Jurkat, Clone E6-1 (cell line): ENCODE data around the gene LDB3.
"Not testable (repeated sequence)": the region's sequence is repeated elsewhere in the genome, so short reads cannot be mapped to it uniquely, and the experiment has no call there.

ENCODE experiments used
- DNase-seq: peaks from one replicate; pipeline ENCODE4 v3.0.0-alpha.2; 2011; ENCODE audit warnings: low read depth, low spot score
- H3K4me3 ChIP-seq: 2 replicates; pipeline ENCODE4 v1.5.1; 2011; ENCODE audit warnings: mild to moderate bottlenecking, low read length, control low read depth, moderate library complexity

LDB3 gene

DNA sequence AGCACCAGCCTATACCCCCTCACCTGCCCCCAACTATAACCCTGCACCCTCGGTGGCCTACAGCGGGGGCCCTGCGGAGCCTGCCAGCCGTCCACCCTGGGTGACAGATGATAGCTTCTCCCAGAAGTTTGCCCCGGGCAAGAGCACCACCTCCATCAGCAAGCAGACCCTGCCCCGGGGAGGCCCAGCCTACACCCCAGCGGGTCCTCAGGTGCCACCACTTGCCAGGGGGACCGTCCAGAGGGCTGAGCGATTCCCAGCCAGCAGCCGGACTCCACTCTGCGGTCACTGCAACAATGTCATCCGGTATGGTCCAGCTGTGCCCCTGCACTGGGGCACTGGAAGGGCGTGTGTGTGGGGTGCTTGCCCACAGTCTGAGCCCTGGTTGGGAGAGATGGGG, 48.2 kb downstream of the LDB3 start:
- no peak overlapping the region for H3K4me3 ChIP-seq
- DNase-seq = no peak

DNA sequence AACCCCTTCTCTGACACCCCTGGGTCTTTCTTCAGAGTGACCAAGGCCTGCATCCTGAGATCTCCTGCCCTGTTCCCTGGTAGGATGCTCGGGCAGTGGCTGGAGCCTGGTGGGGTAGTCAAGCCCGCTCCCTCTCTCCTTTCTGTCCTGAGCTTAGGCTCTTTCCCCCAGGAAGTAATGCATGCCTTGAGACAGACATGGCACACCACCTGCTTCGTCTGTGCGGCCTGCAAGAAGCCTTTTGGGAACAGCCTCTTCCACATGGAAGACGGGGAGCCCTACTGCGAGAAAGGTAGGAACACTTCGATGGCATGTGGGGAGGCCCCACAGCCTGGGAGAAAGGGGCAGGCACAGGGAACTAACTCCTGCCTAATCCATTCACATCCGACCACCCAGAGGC, 50.2 kb downstream of the LDB3 start:
- DNase-seq = no peak
- H3K4me3 ChIP-seq = no peak overlapping the region

DNA sequence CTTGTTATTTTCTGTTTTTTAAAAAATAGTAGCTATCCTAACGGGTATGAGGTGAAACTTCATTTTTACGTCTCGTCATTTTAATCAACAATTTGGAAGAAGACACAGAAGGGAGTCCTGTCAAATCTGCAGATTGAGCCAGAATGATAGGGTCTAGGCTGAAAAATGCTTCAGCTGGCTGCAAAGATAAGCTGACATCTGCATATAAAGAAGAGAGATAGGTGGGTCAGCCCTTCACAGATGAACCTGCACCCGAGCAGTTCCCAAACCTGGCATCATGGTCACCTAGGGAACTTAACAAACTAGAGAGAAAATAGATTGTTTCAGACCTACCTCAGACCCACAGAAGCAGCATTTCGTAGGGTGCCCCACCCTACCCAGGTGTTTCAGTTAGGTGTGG, 52.9 kb downstream of the LDB3 start:
- H3K4me3 ChIP-seq = no peak overlapping the region
- no peak for DNase-seq

DNA sequence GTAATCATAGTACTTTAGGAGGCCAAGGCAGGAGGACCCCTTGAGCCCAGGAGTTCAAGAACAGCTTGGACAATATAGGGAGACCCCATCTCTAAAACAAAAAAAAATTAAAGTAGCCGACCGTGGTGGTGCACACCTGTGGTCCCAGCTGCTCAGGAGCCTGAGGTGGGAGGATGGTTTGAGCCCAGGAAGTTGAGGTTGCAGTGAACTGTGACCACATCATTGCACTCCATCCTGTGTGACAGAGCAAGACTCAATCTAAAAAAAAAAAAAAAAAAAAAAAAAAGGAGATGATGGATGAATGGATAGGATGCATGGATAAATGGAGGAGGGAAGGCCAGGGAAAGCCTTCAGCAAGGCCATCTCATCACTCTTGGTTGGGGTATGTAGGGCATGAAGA, 54.7 kb downstream of the LDB3 start:
- H3K4me3 ChIP-seq = no peak overlapping the region
- peak; percentile 64 for DNase-seq

DNA sequence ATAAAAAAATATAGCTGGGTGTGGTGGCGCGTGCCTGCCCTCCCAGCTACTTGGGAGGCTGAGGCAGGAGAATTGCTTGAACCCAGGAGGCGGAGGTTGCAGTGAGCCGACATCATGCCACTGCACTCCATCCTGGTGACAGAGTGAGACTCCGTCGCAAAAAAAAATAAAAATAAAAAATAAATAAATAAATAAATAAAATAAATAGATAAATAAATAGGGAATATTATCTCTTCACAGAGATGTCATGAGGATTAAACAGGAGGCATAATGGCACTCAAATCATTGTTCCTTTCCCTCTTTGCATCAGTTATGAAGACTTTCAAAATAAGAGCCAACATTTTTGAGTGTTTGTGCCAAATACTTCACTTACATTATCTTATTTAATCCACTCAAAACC, 56.1 kb downstream of the LDB3 start:
- no peak for DNase-seq
- no peak overlapping the region for H3K4me3 ChIP-seq

DNA sequence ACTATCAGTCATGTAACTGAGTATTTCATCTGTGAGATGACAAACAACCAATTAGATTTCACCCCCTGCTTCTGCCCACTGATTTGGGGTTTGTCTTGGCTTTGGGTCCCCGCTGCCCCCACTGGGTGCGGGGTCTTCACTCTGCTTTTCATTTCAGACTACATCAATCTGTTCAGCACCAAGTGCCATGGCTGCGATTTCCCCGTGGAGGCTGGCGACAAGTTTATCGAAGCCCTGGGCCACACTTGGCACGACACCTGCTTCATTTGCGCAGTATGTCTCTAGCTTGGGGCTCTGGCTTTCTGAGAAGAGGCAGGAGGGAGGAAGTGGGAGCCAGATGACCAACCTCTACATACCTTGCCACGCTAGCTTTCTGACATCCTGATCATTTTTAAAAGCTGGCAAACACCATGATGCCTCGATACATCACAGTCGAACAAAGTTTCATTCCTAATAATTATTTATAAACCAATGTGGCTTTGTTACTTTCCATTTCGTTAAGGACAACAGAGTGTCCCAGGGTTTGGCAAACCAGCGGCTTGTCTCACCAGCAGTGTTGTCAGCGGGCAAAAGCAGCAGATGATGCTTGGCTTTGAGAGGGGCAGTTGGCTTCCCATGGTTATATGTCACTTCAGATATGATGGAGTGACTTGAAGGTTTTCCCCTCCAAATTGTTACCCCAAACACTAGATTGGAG, 57.8 kb downstream of the LDB3 start:
- no peak for DNase-seq
- H3K4me3 ChIP-seq = no peak overlapping the region

DNA sequence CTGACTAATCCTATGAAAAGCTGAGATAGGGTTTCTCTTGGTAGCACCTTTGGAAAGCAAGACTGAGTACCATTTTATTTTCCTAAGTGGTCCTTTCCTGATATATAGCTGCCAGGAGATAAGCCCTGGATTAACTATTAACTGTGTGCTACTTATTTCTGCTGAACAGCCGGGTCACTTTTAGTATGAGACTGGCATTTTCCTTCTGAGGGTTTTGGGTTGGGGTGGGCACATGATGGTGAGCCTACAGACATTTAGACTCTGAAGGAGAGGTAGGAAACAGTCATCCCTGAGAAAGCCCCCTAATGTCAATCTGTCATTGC, 58.3 kb downstream of the LDB3 start:
- DNase-seq = no peak
- no peak overlapping the region for H3K4me3 ChIP-seq

DNA sequence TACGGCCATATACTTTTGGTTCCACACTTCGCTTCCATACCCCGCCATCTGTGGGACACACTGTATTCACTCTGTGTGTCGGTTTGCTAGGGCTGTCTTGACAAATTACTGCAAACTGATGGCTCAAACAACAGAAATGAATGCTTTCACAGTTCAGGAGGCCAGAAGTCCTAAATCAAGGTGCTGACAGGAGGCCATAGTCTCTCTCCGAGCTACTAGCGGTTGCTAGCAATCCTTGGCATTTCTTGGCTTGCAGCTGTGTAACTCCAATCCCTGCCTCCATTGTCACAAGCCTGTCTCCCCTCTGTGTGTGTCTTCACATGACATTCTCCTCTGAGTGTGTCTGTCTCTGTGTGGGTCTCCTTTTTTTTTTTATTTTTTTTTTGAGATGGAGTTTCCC, 59.2 kb downstream of the LDB3 start:
- DNase-seq = no peak

DNA sequence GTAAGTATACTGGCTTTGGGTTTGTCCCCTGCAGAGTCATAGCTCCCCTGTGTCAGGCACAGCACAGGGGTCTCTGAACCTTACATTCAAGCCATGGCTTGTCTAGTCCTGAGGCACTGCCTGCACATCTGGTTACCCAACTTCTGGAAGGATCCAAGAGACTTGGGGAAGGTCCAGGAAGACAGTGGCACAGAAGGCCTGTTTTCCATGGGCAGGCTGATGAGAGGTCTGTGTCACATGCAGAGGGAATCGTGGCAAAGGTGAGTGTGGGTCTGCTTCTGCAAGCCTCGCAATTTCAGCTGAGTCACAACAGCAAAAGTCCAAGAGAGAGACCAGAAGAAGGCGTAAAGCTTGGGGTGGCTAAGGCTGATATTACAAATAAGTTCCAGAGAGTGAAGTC, 59.7 kb downstream of the LDB3 start:
- no peak for DNase-seq
- no peak overlapping the region for H3K4me3 ChIP-seq

More for the DNA sequence above, 59.2 kb downstream of the LDB3 start:
- H3K4me3 ChIP-seq = no peak overlapping the region

DNA sequence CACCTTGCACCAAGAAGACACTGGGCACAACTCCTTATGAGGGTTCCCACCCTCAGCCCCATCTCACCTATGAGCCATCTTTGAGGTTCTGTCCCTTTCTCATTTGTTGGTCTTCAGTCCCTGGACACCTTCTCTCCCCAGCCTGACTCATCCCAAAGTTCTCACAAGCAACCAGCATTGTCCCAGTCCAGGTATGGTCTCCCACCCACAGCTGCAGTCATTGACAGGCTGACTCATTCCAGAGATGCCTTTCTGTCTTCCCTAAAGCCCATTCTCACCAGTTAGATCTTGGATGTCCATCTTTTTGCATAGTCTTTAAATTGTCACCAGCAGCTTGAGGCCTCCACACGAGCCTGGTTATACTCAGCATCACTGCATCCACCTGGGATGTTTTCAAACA, 61.4 kb downstream of the LDB3 start:
- DNase-seq = no peak
- H3K4me3 ChIP-seq = no peak overlapping the region

DNA sequence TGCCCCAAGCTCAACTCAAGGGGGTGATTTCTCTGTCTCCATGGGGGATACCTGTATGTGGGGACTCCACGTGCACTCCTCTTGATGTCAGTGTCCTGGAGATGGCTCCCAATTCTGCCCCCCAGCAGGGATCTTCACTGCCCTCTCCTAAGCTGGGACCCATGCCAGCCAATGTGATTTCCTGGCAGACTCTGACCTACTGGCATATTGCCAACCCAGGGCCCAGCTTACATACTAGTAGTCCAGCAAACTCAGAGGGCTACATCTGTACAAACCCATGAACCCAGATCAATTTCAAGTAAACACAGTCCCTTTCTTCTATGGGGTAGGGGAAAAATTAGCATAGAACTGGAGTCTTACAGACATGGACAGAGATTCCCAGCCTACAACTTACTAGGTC, 61.9 kb downstream of the LDB3 start:
- no peak overlapping the region for H3K4me3 ChIP-seq
- DNase-seq = no peak

DNA sequence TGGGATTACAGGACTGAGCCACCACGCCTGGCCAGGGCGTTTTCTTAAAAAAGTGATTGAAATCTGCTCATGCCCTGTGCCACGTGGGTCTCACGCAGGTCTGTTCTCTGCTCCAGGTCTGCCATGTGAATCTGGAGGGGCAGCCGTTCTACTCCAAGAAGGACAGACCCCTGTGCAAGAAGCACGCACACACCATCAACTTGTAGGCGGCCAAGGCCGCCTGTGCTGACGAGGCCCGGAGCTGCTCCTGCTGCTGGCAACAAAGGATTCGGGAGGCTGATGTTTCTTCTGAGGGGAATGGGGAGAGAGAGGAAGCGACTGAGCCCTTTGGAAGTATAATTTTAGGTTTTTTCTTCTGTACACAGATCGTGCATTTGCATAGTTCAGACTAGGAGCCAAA, 64.5 kb downstream of the LDB3 start:
- H3K4me3 ChIP-seq = no peak overlapping the region
- DNase-seq = no peak

DNA sequence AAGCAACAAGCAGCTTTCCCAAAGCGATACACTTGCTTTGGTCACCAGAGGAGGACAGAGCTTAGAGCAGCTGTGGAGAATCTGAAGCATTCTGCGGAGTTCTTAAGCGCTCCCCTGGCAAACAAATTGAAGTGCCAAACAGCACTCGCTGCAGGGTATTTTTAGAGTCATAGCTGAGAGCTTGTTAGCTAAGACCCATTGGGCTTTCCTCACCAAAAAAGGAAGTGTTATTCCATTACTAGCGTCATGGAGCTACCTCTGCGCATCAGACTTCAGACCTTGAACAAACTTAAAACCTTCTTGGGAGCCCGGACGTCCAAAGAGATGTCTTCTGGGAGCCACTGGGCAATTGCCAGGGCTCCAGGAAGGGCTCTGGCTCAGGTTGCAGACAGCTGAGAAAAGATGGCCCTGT, 65.0 kb downstream of the LDB3 start:
- no peak overlapping the region for H3K4me3 ChIP-seq
- no peak for DNase-seq

DNA sequence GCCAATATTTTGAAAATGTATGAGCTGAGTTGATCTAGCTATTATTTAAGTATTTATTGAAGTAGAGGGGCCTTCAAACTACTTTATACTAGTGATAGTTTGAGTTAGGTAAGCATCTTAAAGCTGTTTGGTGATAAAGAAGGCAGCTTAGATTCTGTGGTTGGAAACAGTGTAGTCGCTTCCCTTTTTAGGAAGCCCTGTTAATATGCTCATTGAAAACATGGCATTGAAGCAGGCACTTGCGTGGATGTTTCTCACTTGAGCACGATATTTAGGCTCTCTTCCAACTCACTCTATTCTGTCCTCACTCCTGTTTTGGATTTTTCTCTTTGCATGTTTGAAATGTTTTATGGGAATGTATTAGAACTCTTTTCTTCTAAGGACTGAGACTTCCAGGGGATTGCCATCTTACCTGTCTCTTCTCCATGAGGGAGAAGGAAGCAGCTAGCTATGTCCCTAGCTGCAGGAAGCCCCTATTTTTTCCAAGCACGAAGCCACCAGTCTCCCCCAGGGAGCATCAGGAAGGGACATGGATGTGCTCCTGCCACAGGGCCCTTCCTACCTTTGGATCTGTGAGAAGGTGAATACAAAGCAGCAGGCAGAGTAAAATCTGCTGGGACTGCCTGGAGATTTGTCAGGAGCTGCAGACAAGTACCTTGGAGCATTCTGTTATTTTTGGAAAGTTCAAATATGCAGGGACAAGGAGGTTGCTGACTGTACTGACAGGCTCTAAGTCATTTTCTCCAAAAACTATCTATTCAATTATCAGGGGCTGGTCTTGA, 66.1 kb downstream of the LDB3 start:
- no peak for DNase-seq
- no peak overlapping the region for H3K4me3 ChIP-seq

DNA sequence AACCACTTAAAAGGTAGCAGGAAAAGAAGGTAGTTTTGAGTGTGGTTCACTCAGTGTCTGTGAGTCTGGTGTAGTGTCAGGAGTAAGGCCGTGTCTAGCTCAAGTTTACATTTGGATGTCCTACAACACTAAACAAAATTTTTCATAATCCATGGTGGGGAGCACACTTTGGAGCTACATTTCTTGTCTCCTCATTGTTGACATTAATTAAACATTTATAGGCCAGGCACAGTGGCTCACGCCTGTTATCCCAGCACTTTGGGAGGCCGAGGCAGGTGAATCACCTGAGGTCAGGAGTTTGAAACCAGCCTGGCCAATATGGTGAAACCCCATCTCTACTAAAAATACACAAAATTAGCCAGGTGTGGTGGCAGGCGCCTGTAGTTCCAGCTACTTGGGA, 67.0 kb downstream of the LDB3 start:
- not testable (repeated sequence) for H3K4me3 ChIP-seq, DNase-seq

DNA sequence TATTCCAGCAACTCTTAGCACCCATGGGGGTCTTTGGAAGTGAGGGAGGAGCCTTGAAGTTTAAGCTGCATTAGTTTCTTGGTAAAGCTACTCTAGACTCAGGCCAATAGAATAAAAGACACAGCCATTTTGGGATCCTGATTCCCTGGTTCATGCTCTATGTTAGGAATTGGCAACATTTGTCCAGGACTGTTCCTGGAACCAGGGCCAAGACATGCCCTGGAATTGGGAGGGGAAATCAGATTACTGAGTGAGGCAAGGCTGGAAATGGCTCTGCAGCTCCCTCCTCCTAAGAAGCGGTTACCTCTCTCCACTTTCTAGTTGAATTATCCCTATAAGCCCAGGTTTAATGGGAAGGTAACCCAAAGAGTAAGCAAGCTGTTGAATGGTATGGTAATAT, 73.9 kb downstream of the LDB3 start:
- H3K4me3 ChIP-seq = no peak overlapping the region
- no peak for DNase-seq

DNA sequence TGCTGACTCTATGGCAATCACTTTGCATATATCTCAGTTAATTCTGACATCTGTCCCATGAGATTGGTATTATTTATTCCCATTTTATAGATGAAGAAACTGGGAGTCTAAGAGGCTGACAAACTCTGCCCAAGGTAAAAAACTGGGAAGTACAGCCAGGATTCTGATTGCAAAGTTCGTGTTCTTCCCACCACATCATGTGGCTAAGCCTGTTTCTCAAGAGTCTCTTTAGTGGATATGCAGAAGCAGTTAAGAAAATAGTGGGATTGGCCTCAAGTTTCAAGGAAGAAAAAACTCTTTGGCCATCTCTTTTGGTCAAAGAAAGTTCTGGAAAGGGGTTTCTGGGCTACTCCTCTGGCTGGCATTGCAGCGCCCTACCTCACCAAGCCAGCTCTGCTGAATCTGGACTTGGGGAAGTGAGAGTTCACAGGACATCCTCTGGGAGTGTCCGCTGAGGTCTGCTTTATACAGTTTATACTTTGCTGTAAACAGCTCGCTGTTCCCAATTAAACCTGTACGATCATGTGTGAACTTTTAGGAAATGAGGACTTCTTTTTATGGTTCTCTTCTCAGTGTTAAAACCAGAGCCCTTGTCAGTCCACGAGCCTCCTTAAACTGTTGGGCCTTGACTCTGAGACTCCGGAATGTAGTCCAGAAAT, 75.9 kb downstream of the LDB3 start:
- DNase-seq = no peak

DNA sequence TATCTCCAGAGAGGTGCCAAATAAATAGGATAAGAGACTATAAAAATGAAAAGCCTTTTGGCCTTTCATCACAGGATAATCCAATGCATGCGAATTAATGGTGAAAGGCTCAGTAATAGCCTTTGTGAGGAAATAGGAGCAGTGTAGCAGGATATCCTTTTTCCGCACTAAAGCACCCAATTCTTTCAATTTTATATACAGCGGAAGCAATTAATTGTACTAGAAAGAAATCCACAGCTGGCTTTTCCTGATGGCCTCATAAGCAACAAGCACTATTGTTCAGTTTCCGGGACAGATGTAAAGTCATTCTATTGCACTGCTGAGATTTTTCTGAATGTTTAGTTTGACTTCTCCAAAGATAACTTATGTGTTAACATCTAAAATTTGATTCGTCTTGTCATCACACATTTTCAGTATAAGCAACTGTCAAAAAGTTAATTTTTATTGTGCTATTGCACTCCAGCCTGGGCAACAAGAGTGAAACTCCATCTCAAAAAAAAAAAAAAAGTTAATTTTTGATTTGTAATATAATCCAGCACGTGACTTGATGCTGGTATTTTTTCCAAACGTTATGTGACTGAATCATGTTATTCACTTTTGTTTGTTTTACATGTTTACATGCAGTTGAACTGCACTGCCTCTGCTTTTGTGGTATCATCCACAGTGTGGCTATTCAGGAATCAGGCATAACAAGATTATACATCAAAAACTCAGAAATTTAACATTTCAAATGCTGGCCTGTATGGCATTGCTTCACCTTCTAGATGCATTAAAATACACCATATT, 79.7 kb downstream of the LDB3 start:
- H3K4me3 ChIP-seq = no peak overlapping the region
- DNase-seq = no peak

More for the DNA sequence above, 75.9 kb downstream of the LDB3 start:
- H3K4me3 ChIP-seq = no peak overlapping the region

DNA sequence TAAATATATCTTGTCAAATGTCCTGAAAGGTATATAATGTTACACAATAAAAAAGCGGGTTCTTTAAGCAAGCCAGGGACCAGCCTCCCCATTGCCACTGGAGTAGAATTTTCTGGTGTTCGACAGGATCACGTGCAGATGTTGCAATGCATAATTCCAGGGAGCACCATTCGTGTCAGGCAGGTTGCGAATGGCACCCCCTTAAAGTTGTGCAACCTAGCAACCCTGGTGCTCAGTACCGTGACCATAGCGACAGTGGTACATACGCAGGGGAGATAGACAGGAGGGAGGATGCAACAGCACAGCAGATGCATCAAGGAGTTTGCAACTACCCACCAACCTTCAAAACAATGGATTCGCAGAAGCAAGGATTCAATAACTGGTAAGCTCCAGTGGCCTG, 81.5 kb downstream of the LDB3 start:
- no peak overlapping the region for H3K4me3 ChIP-seq
- DNase-seq = no peak

DNA sequence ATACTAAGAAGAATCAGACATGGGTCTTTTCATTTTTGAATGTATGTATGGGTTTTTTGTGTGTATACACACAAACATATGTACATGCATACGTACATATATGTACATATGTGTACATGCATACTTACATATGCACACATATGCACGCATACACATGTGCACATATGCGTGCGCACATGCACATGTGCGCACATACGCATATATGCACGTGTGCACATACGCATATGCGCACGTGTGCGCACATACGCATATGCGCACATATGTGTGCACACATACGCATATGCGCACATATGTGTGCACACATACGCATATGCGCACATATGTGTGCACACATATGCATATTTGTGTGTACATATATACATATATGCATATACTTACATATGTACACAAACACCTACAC, 83.2 kb downstream of the LDB3 start:
- H3K4me3 ChIP-seq = no peak overlapping the region
- DNase-seq = no peak
